GM21717 (cell line): ENCODE results near the gene TMEM170B.

Experiments
- ATAC-seq: cut with Tn5 transposase; IDR thresholded peaks from one replicate; pipeline ENCODE4 v1.9.1; 2021; ENCODE audit warnings: mild to moderate bottlenecking, moderate library complexity; ENCODE audit not compliant: unreplicated experiment

The TMEM170B gene, protein sequence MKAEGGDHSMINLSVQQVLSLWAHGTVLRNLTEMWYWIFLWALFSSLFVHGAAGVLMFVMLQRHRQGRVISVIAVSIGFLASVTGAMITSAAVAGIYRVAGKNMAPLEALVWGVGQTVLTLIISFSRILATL

DNA sequence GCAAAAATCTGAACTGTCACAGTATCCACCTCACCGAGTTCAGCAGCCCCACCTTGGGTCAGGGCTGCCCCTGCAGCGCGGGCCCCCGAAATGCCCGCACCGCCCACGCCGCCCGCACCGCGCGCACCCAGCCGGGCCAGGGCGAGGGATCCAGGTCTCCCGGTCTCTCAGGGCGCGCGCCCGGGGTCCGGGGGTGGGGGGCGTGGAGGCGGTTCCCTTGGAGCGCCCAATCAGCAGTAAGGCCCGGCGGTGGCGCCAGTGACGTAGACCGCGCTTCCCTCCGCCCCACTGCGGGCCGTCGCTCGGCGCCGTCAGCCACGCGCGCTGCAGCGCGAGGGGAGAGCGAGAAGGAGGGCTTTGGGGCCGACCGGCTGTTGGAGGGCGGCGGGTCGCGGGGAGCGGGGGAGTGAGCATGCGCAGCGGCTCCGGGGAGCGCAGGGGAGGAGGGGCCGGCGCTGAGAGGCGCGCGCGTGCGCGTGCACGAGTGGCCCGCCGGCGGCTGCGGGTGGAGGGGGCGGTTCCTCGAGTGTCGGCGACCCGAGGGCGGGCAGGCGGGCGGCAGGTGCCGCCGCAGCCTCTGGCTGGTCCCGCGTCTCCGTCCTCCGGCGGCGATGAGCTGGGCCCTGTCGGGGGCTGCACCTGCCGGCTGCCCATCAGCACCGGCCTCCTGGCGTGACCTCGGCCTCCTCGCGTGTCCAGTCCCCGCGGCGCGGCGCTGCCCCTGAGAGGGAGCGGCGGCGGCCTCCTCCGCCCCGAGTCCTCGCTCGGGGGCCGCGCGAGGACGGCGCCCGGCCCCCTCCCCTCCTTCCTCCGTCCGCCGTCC, at the start of gene TMEM170B:
Gene TMEM170B (plus strand): TSS at position 521 of the 823 bp plus-strand sequence. CDS start 529 bp downstream, outside the sequence.
- ATAC-seq: peak; percentile 95

DNA sequence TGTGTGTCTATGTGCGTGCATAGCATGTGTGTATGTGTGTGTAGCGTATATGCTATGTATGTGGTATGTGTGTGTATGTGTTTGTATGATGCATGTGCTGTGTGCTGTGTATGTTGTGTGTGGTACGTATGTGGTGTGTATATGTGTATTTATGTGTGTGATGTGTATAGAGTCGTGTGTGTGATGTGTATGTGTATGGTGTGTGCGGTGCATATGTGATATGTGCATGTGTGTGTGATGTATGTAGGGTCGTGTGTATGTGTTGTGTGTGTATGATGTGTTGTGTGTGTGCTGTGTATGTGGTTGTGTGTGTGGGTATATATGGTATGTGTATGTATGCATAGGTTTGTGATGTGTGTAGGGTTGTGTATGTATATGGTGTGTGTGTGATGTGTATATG, 46.6 kb upstream of the TMEM170B start:
- ATAC-seq: no peak

DNA sequence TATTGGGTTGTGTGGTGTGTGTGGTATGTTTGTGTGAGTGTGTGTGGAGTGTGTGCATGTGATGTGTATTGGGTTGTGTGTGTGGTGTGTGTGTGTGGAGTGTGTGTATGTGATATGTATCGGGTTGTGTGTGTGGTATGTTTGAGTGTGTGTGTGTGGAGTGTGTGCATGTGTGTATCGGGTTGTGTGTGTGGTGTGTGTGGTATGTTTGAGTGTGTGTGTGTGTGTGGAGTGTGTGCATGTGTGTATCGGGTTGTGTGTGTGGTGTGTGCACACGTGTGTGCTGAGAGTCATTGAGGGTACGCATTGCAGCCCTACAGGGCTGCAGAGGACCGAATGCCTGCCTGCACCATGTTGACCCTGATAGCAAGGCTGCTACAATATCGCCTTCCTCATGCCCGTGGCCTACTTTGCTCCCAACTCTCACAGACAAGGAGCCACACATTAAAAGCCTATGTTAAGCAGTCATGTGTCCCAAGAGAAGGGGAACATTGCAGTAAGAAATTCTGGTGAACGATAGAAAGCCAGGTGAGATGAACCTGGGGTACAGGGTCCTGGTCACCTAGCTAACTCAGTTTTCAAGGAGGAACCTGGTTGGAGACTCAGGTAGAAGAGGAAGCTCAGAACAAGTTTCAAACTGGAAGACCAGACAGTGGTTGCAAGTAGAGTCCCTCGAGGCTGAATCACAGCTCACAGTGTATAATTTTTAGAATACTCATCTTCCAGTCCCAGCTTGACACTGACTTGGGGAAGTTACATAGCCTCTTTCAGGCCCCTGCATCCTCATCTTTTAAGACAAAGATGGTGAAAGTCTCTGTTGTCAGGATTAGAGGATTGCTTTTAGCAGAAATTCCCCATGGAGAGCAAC, 45.7 kb upstream of the TMEM170B start:
- no peak for ATAC-seq

DNA sequence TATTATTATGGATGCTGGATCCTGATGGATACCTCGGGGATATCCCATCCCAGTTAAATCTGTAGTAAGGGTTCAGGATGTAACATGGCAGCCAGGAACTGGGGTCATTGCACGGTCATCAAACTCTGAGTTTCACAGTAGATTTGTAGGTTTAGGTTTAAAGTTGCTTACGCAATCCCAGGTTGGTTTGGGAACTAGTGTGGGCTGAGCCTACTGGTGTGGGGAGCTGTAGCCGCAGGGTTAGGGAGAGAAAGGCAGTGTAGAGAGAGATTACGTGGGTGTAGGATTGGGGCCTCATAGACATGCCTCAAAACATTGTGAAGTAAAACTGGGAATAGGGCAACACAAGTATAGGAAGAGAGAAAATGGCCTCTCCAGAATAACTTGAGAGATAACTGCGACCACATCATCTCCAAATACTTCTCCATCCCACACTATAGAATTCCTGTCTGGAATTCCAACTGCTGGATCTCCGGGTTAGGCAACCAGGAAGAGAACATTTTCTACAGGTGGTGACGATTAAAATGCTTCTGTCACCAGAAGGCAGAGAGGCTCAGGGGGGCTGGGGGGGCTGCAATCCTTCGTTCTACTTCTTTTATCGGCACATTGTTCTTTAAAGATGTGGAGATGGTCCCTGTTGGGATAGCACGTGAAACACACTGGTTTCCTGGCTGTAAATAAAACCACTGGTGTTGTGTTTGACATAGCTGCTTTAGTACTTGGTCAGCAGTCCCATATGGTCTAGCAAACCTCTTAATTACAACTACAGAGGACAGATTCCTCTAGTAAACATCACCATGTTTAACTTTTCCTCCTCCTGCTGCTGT, 44.9 kb upstream of the TMEM170B start:
- no peak for ATAC-seq

DNA sequence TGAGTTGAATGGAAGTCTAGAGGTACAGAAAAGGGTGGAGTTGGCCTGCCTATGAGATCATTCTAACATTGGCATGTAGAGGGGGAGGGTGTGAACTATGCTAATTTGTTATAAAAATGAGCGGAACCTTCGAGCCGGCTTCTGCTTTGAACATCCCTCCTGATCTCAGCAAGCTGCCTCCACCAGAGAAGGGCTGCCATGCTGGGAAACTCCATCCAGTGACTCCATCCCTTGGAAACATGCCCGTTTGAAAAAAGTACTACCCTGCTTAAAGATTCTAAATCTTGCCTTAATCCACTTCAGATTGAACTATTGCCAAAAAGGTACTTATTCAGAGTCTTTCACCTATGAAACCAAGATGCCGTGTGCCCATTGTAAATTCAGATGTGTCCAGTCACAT, 43.6 kb upstream of the TMEM170B start:
- ATAC-seq: no peak

DNA sequence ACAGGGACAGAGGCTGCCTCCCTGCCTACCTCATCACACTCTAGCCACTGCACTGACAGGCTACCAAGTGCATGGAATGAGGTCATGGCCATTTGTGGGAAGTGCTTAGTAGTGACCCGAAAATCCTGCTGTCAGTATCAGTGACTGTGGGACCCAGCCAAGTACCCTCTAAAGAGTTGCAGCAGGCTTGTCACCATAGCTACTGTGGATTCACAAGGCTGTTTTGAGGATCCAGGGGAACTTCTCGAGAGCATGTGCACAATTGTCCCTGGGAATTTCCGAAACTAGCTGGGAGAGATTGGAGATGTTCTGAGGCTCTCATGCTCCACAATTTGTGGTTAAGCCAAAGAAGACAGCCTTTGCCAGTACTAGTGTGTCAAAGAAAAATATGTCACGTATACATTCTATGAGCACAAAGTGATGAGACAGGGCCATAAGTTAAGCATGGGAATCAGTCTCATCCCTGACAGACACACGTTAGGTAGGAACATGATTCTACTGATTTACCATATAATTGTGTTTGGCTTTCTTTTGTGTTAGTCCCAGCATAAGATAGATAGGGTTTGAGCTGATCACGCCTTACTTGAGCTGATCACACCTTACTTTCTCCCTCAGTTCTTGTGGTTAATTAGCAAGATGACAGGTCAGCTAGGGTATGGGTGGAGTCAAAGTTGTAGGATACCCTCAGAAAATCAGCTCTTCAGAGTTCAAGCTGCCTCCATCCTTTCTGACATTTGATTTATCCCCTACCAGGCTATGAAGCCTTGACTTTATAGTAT, 42.6 kb upstream of the TMEM170B start:
- no peak for ATAC-seq

DNA sequence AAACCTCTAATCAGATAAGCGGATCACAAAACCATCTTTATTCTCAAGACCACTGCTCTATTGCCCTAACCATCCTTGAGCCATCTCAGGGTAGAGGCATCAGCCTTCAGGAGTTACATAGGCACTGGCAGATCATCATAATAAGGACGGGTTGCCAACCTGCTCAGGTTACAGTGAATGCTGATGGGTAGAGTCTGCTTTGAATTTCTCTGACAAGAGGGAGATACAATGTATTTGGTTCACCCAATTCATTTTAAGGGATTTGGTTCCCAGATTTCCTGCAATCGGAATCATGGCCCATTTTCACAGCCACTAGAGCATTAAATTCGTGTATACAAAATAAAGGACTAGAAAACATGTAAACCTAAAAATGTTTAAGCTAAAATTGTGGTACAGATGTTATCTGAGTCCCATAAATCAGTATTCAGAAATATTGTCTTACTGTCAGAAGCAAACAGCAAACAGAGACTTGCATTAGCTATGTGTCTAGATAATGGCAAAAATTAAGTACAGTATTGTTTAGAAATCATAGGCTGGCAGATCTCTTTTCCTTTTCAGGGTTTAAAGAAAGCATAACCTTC, 41.9 kb upstream of the TMEM170B start:
- no peak for ATAC-seq

DNA sequence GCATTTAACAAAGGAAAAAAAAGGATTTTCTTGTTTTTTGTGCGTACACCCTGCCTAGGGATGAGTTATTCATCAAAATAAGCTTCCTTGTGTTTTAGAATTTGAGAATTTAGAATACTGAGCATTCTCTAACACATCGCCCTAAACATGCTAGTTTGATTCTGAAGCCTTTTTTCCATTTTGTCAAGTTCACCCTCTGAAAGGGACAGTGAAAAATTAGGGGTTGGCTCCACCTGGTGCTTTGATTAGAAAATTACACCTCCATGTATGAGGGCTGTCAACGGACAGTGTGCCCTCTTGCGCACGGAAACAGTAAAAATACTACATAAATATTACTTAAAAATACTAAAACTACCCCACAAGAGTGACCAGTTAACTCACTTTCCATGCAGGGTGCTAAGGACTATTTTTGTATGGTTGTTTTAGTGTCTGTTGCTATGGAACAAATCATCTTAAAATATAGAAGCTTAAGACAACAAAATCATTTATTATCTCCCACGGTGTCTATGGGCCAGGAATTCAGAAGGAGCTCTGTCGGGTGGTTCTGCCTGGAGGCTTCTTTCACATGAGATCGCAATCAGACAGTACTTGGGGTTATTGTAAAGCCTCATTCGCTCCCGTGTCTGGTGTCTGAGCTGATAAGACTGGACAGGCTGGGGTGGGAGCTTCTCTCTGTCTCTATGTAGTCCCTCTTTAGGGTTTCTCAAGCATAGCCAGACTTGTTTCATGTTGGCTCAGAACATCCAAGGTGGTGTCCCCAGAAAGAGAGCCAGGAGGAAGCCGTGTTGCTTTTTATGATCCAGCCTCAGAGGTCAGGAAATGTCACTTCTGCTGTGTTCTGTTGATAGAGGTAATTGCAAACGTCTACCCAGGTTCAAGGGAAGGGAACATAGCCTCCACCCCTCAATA, 41.1 kb upstream of the TMEM170B start:
- peak; percentile 54 for ATAC-seq

DNA sequence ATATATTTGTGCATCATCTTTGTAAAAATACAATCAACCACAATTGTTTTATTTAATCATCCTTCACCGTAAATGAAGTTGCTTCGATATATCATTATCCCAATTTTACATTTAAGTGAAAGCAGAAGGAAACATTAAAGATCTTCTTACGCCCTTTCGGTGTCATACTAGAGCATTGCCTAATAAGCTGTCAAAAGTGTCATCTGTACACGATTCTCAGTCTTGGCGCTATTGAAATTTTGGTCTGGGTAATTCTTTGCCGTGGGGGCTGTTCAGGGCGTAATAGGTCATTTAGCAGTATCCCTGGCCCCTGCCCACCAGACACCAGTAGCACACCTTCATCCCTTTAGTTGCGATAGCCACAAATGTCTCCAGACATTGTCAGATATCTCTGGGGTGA, 40.4 kb upstream of the TMEM170B start:
- no peak for ATAC-seq

DNA sequence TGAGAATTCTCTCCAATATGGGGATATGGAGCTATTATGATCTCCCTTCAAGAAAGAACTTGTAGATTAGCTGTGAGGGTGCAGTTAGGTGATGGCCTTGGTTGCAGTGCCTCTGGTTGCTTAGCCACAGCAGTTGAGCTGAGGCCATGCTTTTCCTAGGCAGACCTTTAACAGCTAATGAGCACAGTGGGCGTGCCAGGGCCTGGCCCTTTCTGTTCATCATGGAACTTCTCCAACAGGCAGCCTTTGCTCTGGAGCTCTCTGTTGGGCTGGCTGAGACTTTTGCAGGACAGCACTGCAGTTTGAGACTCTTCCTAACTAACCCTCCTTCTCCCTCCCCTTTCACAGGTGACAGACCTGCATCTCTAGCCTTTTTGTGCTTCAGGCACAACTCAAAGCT, 39.7 kb upstream of the TMEM170B start:
- ATAC-seq: no peak

DNA sequence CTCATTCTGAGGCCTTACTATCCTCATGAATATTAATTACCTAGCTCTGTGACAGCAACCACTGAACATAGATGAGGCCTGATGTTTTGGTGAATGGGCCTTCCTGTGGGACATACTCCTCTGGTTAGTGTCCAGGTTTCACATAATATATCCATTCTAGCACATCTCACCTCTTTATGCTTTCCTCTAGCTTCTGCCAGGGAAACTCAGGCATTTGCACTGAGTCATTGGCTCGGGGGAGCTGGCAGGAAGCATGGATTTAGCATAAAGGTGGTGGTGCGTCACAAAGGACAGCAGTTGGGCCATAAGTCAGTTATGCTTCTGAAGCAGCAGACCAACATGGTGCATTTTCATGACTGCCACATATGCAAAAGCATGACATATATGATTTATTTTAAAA, 37.5 kb upstream of the TMEM170B start:
- no peak for ATAC-seq

DNA sequence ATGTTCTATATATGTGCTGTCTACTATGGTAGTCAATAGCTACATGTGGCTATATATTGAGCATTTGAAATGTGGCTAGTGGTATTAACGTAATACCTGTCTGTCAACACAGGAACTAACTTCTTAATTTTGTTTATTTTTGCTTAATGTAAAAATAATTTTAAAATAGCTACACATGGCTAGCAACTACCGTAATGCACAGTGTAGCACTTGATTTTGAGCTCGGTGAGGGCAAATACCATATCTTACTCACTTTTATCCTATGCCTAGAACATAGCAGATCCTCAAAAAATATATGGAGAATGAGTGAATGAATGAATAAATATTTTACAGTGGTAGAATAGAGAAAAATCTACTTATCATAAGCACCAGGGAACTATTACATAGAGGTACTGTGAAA, 28.1 kb upstream of the TMEM170B start:
- no peak for ATAC-seq

DNA sequence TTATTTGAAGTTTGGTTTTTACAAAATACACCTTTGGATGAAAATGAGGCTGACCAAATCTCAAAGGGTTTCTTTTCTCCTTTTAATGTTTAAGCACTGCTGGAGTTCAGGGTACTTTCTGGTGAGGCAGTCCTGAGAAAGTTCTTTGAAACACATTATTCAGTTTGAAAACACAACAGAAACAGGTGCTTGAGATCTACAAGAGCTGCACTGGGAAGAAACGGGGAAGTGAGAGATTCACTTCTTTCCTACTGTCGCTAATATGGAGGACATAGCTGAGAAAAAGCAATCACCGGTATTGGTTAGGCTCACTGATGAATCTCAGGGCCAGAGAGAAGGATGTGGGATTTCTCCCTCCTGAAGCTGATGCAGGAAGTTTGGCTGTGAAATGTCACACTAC, 22.9 kb upstream of the TMEM170B start:
- ATAC-seq: peak; percentile 93

DNA sequence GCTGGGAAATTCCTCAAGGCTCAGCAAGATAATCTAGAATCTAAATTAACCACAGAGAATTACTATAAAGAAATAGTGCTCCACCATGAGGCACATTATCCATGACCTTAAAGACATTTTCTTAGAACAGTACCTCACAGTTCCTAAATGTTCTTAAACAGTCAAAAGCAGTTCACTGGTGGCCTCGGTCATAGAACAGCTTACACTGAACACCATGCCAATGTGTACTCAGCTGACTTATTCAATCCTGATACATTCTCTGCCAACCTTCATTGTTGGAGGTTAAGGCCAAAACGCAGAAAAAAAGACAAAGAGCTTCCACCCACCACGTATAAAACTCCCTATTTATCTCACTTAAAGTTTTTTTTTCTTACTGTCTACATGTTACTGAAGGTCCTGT, 21.8 kb upstream of the TMEM170B start:
- ATAC-seq: no peak

DNA sequence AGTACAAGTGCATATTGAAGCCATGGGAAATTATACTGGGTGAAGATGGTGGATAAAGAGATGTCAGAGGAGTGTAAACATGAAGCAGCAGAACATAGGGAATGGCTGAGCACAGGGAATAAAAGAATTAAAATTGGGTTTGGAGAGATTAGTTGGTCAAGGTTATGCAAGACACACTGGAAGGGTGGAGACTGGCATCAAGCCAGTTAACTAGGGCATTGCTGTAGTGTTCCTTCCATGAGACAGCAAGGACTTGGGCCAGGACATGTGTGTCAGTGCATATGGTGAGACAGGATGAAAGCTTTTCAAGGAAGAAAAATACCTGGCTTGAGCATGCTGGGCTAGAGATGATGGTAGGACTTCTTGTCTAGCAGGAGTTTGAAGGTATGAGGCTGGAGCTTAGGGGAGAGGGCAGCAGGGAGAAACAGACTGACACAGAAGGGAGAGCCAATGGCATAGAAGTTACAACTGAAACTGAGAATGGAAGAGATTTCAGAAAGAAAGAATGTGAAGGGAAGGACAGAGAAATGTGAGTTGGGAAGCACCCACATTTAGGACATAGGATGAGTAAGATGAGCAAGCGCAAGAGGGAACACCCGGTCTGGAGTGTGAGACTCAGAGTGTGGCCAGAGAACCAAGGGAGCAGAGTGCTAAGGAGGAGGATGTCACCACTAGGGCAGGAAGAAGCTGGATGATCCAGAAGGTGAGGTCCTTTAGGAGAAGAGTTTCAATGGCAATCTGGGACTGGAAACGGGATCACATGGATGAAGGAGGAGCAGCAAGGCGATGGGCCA, 14.5 kb upstream of the TMEM170B start:
- no peak for ATAC-seq

DNA sequence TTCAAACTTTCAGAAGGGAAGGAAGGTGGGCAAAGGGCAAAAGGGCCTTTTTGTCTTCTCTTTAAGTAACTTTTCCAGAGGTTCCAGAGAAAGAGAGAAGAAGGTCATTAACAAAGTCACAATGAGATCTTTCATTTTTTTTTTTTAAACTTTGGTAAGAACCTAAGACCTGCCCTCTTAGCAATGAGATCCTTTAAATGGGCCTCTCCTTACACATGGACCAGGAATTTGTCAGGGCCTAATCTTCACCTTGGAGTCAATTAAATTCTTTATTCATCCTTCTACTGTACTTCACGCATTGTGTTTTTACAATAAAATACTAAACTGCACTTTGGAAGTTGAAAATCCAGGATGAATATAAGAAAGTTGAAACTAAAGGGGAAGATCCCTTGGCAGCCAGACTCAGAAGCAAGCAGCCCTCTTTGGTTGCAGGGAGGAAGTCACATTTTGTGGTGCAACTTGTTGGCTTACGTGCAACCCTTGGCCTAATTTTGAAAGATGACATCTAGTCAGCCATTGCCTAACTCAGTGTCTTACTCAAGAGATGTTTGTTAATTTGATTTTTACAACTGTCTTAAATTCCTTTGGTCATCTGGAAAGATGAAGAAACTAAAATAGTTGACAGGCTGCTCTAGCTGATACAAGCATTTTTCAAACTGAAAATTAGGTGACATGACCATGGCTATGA, 11.9 kb upstream of the TMEM170B start:
- ATAC-seq: no peak

DNA sequence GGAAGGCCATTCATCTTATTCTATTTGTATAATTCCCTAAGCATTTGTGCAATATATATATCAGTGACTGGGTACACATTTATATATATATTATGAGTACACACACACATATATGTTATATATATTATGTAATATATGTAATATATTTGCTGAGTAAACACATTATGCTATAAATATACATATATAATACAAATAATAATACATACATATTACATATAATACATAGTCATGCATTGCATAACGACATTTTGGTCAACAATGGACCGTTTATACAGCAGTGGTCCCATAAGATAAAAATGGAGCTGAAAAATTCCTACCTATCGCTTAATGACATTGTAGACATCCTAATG, 11.4 kb upstream of the TMEM170B start:
- ATAC-seq: no peak
